NB4 (cell line): Measurements from ENCODE around the gene STXBP1.
A peak's percentile ranks its signal among the peaks of the same experiment; 100 is the strongest.

Experiments used
- DNase-seq: peaks from one replicate; pipeline ENCODE4 v3.0.0; 2010; ENCODE audit warnings: low read depth
- H3K4me3 ChIP-seq: one replicate; pipeline ENCODE4 v1.5.1; 2011; ENCODE audit warnings: mild to moderate bottlenecking, low read depth, low read length, moderate library complexity
- MYC ChIP-seq: IDR thresholded peaks from 2 replicates; pipeline ENCODE4 v1.6.1; 2011; ENCODE audit warnings: low read depth, low read length
- POLR2A ChIP-seq: IDR thresholded peaks from 2 replicates; pipeline ENCODE4 v1.6.1; 2011; ENCODE audit warnings: mild to moderate bottlenecking; ENCODE audit not compliant: insufficient read length; ENCODE audit errors: extremely low read depth
- TF ChIP-seq, protein P1 (sequence below): IDR thresholded peaks from 2 replicates; pipeline ENCODE4 v1.6.1; 2011; ENCODE audit warnings: low read depth, low read length
- TF ChIP-seq, protein P2 (sequence below): IDR thresholded peaks from one replicate; pipeline ENCODE4 v1.5.1; 2012; ENCODE audit warnings: low read depth, low read length

The STXBP1 gene

DNA sequence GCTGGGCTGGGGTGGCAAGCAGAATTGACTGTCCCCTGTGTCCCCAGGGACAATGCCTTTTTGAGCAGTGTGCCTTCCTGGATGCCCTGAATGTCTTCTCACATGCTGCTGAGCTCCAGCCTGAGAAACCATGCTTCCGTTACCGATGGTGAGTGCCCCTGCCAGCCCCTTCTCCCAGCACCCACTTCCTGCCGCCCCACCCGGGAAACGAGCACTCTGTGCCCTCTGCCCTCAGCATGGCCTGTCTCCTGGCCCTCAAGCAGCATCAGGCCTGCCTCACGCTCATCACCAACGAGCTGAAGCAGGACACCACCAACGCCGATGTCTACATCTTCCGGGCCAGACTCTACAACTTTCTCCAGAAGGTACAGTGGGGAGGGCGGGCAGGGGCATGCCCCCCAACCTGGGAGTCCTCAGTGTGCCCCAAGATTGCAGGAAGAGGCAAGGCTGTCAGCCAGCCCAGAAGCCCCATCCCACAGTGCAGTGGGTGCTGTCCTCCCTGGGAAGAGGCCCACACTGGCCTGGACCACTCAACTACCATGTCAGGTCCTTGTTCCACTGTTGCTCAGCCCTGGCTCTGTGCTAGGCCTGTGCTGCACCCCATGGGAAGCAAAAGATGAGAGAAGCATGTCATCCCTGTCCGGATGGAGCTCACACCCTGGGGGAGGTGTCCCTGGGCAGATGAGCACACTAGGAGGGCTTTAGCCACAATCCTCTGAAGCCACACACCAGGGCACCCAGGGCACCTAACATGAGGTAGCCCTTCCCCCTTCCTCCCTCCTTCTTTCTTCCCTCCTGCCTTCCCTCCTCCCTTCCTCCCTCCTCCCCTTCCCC, 108.2 kb downstream of the STXBP1 start:
- no peak overlapping the region for H3K4me3 ChIP-seq
- TF ChIP-seq POLR2A (no peak), MYC (no peak)
- TF ChIP-seq, protein P1, sequence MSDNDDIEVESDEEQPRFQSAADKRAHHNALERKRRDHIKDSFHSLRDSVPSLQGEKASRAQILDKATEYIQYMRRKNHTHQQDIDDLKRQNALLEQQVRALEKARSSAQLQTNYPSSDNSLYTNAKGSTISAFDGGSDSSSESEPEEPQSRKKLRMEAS: no peak
- TF ChIP-seq, protein P2, sequence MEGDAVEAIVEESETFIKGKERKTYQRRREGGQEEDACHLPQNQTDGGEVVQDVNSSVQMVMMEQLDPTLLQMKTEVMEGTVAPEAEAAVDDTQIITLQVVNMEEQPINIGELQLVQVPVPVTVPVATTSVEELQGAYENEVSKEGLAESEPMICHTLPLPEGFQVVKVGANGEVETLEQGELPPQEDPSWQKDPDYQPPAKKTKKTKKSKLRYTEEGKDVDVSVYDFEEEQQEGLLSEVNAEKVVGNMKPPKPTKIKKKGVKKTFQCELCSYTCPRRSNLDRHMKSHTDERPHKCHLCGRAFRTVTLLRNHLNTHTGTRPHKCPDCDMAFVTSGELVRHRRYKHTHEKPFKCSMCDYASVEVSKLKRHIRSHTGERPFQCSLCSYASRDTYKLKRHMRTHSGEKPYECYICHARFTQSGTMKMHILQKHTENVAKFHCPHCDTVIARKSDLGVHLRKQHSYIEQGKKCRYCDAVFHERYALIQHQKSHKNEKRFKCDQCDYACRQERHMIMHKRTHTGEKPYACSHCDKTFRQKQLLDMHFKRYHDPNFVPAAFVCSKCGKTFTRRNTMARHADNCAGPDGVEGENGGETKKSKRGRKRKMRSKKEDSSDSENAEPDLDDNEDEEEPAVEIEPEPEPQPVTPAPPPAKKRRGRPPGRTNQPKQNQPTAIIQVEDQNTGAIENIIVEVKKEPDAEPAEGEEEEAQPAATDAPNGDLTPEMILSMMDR: no peak
- peak; percentile 46 for DNase-seq

DNA sequence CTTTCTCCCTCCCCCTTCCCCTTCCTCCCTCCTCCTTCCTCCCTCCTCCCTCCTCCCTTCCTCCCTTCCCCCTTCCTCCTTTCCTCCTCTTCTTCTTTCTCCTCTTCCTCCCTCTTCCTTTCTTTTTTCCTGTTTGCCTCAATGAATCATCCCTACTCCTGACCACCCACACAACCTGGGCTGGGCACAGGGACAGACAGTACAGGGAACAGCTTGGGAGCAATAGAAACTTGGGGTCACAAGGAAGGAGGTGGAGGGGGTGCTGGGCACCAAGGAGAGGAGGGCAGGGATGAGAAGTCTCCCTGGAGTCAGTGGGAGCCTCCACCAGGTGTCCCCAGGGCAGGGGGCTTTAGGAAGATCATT, 108.8 kb downstream of the STXBP1 start:
- no peak for DNase-seq
- H3K4me3 ChIP-seq: no peak overlapping the region
- TF ChIP-seq POLR2A: no peak
- TF ChIP-seq, protein P1: no peak
- TF ChIP-seq, protein P2: no peak
- no peak for TF ChIP-seq MYC

DNA sequence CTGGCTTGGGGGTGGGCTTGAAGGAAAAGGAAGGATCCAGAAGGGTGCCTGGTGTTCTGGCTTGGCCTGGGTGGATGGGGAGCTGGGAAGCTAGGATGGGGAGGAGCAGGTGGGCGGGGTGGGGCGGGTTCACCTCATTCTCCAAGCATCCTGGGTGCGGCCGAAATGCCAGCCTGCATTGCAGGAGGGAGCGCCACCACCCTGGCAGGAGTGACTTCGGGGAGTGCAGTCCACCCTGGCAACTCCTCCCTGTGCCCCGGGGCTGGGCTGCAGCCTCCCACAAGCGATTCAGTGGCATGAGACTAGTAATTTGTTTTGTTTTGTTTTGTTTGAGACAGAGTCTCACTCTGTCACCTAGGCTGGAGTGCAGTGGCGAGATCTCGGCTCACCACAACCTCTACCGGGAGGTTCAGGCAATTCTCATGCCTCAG, 109.3 kb downstream of the STXBP1 start:
- no peak for DNase-seq
- no peak overlapping the region for H3K4me3 ChIP-seq
- TF ChIP-seq, protein P2: no peak
- TF ChIP-seq POLR2A: no peak
- TF ChIP-seq, protein P1: no peak
- no peak for TF ChIP-seq MYC

DNA sequence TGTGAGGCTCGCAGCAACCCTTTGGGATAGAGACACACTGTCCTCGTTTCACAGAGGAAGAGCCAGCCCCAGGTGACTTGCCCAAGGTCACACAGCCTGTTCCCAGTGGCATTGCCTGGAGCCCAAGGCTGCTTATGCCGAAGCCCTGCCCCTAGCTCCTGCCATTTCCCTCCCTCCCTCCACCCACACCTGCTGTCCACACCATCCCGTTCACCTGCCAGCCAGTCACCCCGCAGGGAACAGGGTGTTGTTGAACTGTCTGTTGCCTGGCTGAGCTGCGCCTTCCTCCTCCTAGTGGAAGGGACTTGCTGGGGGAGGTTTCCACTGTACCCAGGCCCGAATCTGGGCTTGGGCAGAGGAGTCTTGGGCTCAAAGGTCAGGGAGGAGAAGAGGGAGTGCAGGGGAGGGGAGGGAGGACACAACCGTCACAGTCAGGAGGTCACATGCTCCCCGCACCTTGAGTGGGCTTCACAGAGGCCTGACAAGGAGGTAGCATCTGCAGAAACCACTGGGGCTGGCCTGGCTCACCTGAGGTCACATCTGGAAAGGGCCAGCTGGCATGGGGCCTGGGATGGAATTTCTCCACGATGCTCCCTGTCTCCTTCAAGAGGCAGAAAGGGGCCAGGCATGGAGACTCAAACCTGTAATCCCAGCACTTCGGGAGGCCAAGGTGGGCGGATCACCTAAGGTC, 110.1 kb downstream of the STXBP1 start:
- TF ChIP-seq, protein P2: no peak
- TF ChIP-seq, protein P1: no peak
- TF ChIP-seq POLR2A (no peak), MYC (no peak)
- DNase-seq: no peak
- no peak overlapping the region for H3K4me3 ChIP-seq

DNA sequence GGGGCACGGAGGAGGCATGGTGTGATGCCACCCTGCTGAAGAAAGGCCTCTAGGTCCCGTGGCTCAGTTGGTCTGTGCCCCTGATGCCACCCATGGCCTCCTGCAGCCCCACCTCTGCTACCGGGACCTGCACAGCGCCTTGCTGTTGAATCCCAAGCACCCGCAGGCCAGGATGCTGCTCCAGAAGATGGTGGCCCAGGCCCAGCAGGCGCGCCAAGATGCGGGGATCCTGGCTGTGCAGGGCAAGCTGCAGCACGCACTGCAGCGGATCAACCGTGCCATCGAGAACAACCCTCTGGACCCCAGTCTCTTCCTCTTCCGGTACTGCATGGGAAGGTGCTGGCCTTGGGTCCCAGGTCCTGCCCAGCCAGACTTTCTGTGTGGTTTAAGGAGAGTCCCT, 110.9 kb downstream of the STXBP1 start:
- no peak overlapping the region for H3K4me3 ChIP-seq
- TF ChIP-seq MYC: no peak
- TF ChIP-seq, protein P2: no peak
- TF ChIP-seq, protein P1: no peak
- DNase-seq: no peak
